Ovary (tissue), 9 donors: ENCODE measurements around the gene ZNF180. TPM values are rescaled to one million over a fixed set of nuclear protein-coding genes. Genes with fewer than 3 reads are reported as not detected.
"Not testable (repeated sequence)": the region's sequence is repeated elsewhere in the genome, so short reads cannot be mapped to it uniquely, and the experiment has no call there.

Source experiments
- DNase-seq, 5 donors: peaks; one replicate each; pipeline ENCODE4 v3.0.0-alpha.2; 2019 to 2020
- H3K27ac ChIP-seq, 2 donors: fragments of 200-600 bp; one replicate each; pipeline versions ENCODE4 v1.5.1 to v1.8.0; 2019 to 2022
- H3K27me3 ChIP-seq: fragments of 200-600 bp; one replicate; pipeline ENCODE4 v1.8.0; 2022
- H3K36me3 ChIP-seq: fragments of 200-600 bp; sonication (generic); one replicate; pipeline ENCODE4 v1.5.1; 2019
- H3K4me1 ChIP-seq: one replicate; pipeline ENCODE4 v1.8.1; 2013; ENCODE audit warnings: mild to moderate bottlenecking, moderate library complexity; ENCODE audit not compliant: insufficient read depth
- H3K4me3 ChIP-seq: fragments of 200-600 bp; sonication (generic); one replicate; pipeline ENCODE4 v1.5.1; 2017
- H3K9me3 ChIP-seq, 2 donors: fragments of 200-600 bp in 1 of 2; sonication (generic) in 1 of 2; one replicate each; pipeline versions ENCODE4 v1.5.1 to v1.8.1; 2013 to 2019; ENCODE audit warnings: mild to moderate bottlenecking in 1 of 2, moderate library complexity in 1 of 2
- CTCF ChIP-seq, 3 donors: fragments of 450-650 bp in 2 of 3; fragments of 200-600 bp in 1 of 3; IDR thresholded peaks; one replicate each; pipeline versions ENCODE4 v1.5.1 to v1.8.0; 2016 to 2022; ENCODE audit warnings: antibody characterized with exemption in 3 of 3, mild to moderate bottlenecking in 1 of 3
- EP300 ChIP-seq: sonication (generic); formaldehyde crosslinking; IDR thresholded peaks from one replicate; pipeline ENCODE4 v1.6.1; 2017; ENCODE audit warnings: antibody characterized with exemption
- POLR2A ChIP-seq: fragments of 450-650 bp; IDR thresholded peaks from one replicate; pipeline ENCODE4 v1.6.1; 2017; ENCODE audit warnings: antibody characterized with exemption, mild to moderate bottlenecking, moderate library complexity
- WGBS, 3 donors: extraction: QIAGEN DNeasy Blood & Tissue Kit in 1 of 3; methylation state at CpG; one replicate each; pipeline versions ENCODE4 v1.1.5 to v1.1.7; 2013 to 2017; 5-methylcytosine and 5-hydroxymethylcytosine counted together
- intact Hi-C, 4 donors: fragments of 100-400 bp; cut with DNase I; formaldehyde crosslinking; loops; one replicate each; pipeline versions ENCODE4 v1.11.0 to v1.15.1; 2022 to 2023
- polyA plus RNA-seq, 2 donors: library from polyadenylated mRNA; stranded (reverse); fragments of 200-250 nt in 1 of 2; fragments of 350-450 nt in 1 of 2; fragmentation: Illumina TruSeq in 1 of 2; extraction: RNeasy Lipid Tissue Mini Kit (QIAGEN cat#74804) in 1 of 2; gene quantifications; one replicate each; pipeline ENCODE4 v1.2.3, GENCODE V29; 2013 to 2014
- total RNA-seq, 7 donors: library from RNA; depleted of rRNA in 2 of 7; stranded (reverse); fragments of >200 nt in 2 of 7; fragmentation: NEBNext Ultra II Directional in 3 of 7; extraction: Animal tissue kit (Norgen Biotek cat#: 25700) in 3 of 7; gene quantifications; one replicate each; pipeline versions ENCODE4 v1.1.0 to v1.2.4, GENCODE V29; 2016 to 2023
- donor health status: DM: no; HTN: no; CAD: no; lungs with moderate emphysema.
- donor health status: DM: no; HTN: no; CAD: no.
- donor health status: Bipolar disorder and iron deficiency.
- donor health status: DM: yes; HTN: yes; CAD: no.
- donor health status: DM: no; HTN: no; CAD: no.
- donor health status: DM: yes; HTN: yes; CAD: no.

The ZNF180 gene
- total and polyA plus RNA-seq, 9 donors: 5.6 to 16.1 (median 9.7) TPM

GRCh38 chr19:44496711-44497110 lies 3.6 kb downstream of the ZNF180 start:
- Histone ChIP-seq H3K4me1 (peaks cover 15% of the 10 kb centered on the region), H3K27me3 (no peaks in the 10 kb centered on the region), H3K9me3 (peaks cover 27 to 65% of the 10 kb centered on the region in 2 donors), H3K27ac (no peak overlapping the region), H3K4me3 (no peak overlapping the region), H3K36me3 (no peaks in the 10 kb centered on the region)
- TF ChIP-seq CTCF (IDR thresholded peaks at IDR 0.05): no peak
- TF ChIP-seq EP300: no peak
- TF ChIP-seq POLR2A: no peak
- intact Hi-C loops: no loop called here
- DNase-seq: no peak
- WGBS, 3 donors: 96 to 100% (median 99%) methylated on average over 1 of the region's 1 CpG

- Histone ChIP-seq H3K4me1 (no peaks in the 10 kb centered on the region), H3K9me3 (peaks cover 64 to 85% of the 10 kb centered on the region in 2 donors), H3K27ac (no peak overlapping the region), H3K4me3 (no peak overlapping the region), H3K27me3 (no peaks in the 10 kb centered on the region), H3K36me3 (peaks cover 9% of the 10 kb centered on the region)
- DNase-seq: no peak
- intact Hi-C loops: no loop called here
- TF ChIP-seq POLR2A (no peak), CTCF (IDR thresholded peaks at IDR 0.05) (no peak), EP300 (no peak)
- WGBS, 3 donors: 80 to 98% (median 97%) methylated on average over 7 of the region's 7 CpGs
Observed at GRCh38 chr19:44476559-44477408, 23.5 kb downstream of the ZNF180 start.

- intact Hi-C loops, H3K27ac ChIP-seq, H3K36me3 ChIP-seq, H3K4me1 ChIP-seq, DNase-seq, H3K27me3 ChIP-seq, H3K4me3 ChIP-seq: not testable (repeated sequence)
- WGBS, 3 donors: 69 to 71% (median 71%) methylated on average over 5 of the region's 5 CpGs
- H3K9me3 ChIP-seq: peaks cover 7 to 27% of the 10 kb centered on the region in 2 donors
Observed at GRCh38 chr19:44468730-44469129, 31.6 kb downstream of the ZNF180 start.

GRCh38 chr19:44462600-44463286 lies 37.6 kb downstream of the ZNF180 start:
- H3K36me3 ChIP-seq, H3K4me1 ChIP-seq, H3K4me3 ChIP-seq, H3K27ac ChIP-seq, H3K9me3 ChIP-seq, intact Hi-C loops, H3K27me3 ChIP-seq, DNase-seq: not testable (repeated sequence)
- WGBS, 3 donors: 43 to 49% (median 43%) methylated on average over 3 of the region's 3 CpGs

GRCh38 chr19:44456016-44456415 lies 44.3 kb downstream of the ZNF180 start:
- DNase-seq, H3K27ac ChIP-seq, H3K4me1 ChIP-seq, H3K27me3 ChIP-seq, intact Hi-C loops, H3K36me3 ChIP-seq, H3K4me3 ChIP-seq: not testable (repeated sequence)
- peaks cover 0 to 20% of the 10 kb centered on the region in 2 donors for H3K9me3 ChIP-seq
- WGBS, 3 donors: 87% methylated on average over 9 of the region's 13 CpGs; no CpG with 5 or more reads in 2 of the 3 donors

- H3K36me3 ChIP-seq: no peaks in the 10 kb centered on the region
- TF ChIP-seq POLR2A: no peak
- TF ChIP-seq EP300: no peak
- no peak for TF ChIP-seq CTCF (IDR thresholded peaks at IDR 0.05)
- no peak for DNase-seq
- no peak overlapping the region for H3K27ac ChIP-seq
- H3K4me3 ChIP-seq: no peak overlapping the region
- peaks cover 0 to 23% of the 10 kb centered on the region in 2 donors for H3K9me3 ChIP-seq
- no peaks in the 10 kb centered on the region for H3K4me1 ChIP-seq
- intact Hi-C loops: no loop called here
- 46 to 73% (median 58%) methylated on average over 4 of the region's 4 CpGs for WGBS, 3 donors
- no peaks in the 10 kb centered on the region for H3K27me3 ChIP-seq
Observed at GRCh38 chr19:44455100-44455499, 45.2 kb downstream of the ZNF180 start.
